Sigmoid colon (tissue), 4 donors: Measurements from ENCODE around the gene XKR7.

Experiments
- CTCF ChIP-seq, 4 experiments: fragments of 450-650 bp in 3 of 4; fragments of 200-600 bp in 1 of 4; IDR thresholded peaks; one replicate each; pipeline ENCODE4 v1.5.1; 2016 to 2019; ENCODE audit warnings: antibody characterized with exemption in 4 of 4, mild to moderate bottlenecking in 3 of 4, moderate library complexity in 2 of 4
- EP300 ChIP-seq, 4 donors: sonication (generic); formaldehyde crosslinking; IDR thresholded peaks; one replicate each; pipeline ENCODE4 v1.6.1; 2017; ENCODE audit warnings: antibody characterized with exemption in 4 of 4
- POLR2A ChIP-seq, 2 donors: fragments of 450-650 bp; IDR thresholded peaks; one replicate each; pipeline ENCODE4 v1.6.1; 2016; ENCODE audit warnings: antibody characterized with exemption in 2 of 2, mild to moderate bottlenecking in 2 of 2, moderate library complexity in 2 of 2
- POLR2AphosphoS5 ChIP-seq, 4 donors: sonication (generic); formaldehyde crosslinking; IDR thresholded peaks; one replicate each; pipeline ENCODE4 v1.6.1; 2017; ENCODE audit warnings: antibody characterized with exemption in 4 of 4

GRCh38 chr20:32004963-32005362, 37.0 kb downstream of the XKR7 start:
- TF ChIP-seq CTCF (IDR thresholded peaks at IDR 0.05) (no peak), POLR2A (IDR thresholded peaks at IDR 0.05) (no peak), EP300 (IDR thresholded peaks at IDR 0.05) (no peak), POLR2AphosphoS5 (IDR thresholded peaks at IDR 0.05) (no peak)
